Measurements from ENCODE around the gene MAP2K5.

DNA sequence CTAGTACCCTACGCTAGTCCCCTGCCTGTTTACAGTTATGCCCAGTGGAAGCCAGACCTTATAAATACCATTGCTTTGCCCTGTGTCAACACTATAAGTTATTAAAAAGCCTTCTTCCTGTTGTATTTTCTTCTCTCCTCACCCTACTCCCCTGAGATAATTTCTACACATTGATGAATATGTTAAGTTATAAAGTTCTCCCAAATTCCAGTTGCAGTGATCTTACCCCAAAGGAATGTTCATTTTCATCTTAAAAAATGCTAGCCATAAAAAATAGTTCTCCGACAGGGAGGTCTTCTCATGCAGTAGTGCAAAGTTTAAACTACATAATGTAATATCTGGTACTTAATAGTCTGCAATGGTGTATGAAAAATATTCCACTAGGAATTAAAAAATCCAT is 58.6 kb downstream of the MAP2K5 start:
- TF ChIP-seq, protein P1, sequence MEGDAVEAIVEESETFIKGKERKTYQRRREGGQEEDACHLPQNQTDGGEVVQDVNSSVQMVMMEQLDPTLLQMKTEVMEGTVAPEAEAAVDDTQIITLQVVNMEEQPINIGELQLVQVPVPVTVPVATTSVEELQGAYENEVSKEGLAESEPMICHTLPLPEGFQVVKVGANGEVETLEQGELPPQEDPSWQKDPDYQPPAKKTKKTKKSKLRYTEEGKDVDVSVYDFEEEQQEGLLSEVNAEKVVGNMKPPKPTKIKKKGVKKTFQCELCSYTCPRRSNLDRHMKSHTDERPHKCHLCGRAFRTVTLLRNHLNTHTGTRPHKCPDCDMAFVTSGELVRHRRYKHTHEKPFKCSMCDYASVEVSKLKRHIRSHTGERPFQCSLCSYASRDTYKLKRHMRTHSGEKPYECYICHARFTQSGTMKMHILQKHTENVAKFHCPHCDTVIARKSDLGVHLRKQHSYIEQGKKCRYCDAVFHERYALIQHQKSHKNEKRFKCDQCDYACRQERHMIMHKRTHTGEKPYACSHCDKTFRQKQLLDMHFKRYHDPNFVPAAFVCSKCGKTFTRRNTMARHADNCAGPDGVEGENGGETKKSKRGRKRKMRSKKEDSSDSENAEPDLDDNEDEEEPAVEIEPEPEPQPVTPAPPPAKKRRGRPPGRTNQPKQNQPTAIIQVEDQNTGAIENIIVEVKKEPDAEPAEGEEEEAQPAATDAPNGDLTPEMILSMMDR (IDR thresholded peaks at IDR 0.05; ENCODE audit: low read depth, low read length) = no peak
- TF ChIP-seq POLR2A (IDR thresholded peaks at IDR 0.05; ENCODE audit: extremely low read depth, insufficient read length) = no peak
